ENCODE results near the gene HNRNPA1. TPM values are rescaled to one million over a fixed set of nuclear protein-coding genes. Genes with fewer than 3 reads are reported as not detected.
"Not testable (repeated sequence)": the region's sequence is repeated elsewhere in the genome, so short reads cannot be mapped to it uniquely, and the experiment has no call there.

Gene HNRNPA1
- total RNA-seq, 1 donor from 2014 or later, result 1,348 TPM

- no peak for DNase-seq (ENCODE audit: low spot score)
Observed at GRCh38 chr12:54298904-54299303, 18.4 kb downstream of the HNRNPA1 start.

DNA sequence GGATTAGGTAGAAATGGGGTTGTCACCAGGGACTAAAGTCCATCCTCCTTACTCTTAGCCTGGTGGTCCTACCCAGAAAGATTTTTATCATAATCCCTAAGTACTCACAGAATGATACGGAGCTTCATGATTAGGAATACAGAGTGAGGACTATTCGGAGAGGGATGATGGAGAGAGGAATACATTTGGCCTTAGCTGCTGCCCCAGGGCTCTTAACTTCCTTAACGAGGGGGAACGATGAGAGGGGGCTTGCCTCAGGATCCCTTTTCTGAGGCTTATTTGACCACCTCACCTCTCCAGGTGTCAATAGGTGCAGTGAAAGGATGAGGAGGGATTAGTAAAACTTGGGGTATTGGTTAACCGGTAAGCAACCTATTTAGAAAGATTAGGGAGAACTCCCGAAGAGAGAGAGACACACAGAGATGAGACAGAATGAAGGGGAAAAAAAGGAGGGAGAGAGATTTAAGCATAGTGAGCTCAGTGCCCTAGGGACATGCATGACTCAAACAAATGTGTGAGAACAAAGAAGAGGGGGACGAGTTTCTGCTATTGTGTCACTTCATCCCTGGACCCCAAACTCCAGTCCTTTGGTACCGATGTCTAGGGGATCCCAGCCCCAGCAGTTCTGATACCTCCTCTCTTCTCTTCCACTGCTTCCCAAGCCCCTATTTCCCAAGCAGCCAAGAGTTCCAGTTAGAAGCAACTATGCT is 19.1 kb downstream of the HNRNPA1 start:
- no peak for DNase-seq (ENCODE audit: low spot score)

GRCh38 chr12:54300225-54300731 is 19.8 kb downstream of the HNRNPA1 start:
- no peak for DNase-seq (ENCODE audit: low spot score)

DNA sequence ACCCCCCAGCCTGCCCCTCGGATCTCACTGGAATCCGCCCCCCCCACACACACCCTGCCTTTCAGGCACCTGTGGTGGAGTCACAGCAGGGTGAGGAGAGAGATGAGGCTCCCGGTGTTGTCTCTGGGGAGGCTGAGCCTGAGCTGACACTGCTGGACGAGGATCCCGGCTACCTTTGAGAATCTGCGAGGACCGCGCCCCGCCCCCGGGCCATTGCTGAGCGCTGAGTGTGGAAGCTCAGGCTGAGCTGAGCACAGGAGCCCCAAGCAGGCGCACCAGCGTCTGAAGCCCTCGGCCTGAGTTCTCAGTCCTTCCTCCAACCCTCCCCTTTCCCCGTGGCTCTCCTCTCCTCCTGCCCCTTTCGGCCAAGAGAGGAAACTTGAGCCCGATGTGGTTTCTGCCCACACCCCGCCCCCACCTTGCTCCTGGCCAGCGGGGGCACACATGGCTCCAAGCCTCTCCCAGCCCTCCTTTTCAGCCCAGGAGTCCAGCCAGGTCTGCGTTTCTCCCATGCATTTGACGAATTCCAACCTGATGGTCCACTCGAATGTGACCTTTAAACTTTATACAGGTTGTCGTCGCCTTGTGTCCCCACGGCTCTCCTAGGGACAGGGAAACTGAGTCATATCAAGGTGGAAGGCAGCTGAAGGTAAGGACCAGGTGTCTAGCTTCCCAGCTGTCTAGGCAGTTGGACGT is 20.4 kb downstream of the HNRNPA1 start, which contains the start of gene NFE2:
Gene NFE2 (minus strand): TSS at position 284 of the 696 bp plus-strand sequence. CDS start 5,767 bp downstream, outside the sequence.
- no peak for DNase-seq (ENCODE audit: low spot score)

GRCh38 chr12:54301428-54302048 is 21.0 kb downstream of the HNRNPA1 start:
- no peak for DNase-seq (ENCODE audit: low spot score)

GRCh38 chr12:54303640-54304039 is 23.1 kb downstream of the HNRNPA1 start:
- no peak for DNase-seq (ENCODE audit: low spot score)

- peak; percentile 89 for DNase-seq (ENCODE audit: low spot score)
Observed at GRCh38 chr12:54304187-54304810, 23.8 kb downstream of the HNRNPA1 start.

DNA sequence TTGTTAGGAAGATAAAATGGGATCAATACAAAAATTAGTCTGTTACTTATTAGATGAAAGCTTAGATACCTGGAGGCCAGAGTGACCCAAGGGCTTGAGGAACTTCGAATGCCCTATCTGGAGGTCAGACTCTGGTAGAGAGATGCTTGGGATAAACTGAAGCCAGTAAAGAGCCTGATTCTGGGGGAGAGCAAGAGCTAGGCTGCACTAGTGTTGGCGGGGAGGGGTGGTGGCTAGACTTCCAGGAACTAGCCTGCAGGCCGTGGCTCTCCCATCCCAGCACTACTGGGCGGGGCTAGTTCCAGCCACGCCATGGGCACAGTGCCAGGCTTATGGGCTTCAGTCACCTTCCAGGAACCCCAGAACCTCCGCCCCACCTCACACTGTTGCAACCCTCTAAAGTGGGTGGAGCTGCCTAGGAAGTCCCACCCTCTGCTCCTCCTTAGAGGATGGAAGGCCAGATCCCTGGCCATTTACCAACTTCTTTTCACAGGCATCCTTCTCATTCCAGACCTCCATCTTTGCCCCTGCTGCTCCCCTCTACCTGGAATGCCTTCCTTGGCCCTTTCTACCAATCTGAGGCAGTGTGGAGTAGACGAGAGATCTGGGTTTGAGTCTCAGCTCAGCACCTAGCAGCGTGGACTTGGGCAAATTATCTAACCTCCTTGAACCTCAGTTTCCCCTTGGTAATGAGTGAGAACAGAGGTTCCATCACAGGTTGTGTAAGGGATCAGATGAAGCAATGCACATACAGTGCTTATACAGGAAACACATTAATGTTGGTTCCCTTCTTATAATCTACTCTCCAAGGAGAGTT is 26.6 kb downstream of the HNRNPA1 start:
- peak; percentile 94 for DNase-seq (ENCODE audit: low spot score)

DNA sequence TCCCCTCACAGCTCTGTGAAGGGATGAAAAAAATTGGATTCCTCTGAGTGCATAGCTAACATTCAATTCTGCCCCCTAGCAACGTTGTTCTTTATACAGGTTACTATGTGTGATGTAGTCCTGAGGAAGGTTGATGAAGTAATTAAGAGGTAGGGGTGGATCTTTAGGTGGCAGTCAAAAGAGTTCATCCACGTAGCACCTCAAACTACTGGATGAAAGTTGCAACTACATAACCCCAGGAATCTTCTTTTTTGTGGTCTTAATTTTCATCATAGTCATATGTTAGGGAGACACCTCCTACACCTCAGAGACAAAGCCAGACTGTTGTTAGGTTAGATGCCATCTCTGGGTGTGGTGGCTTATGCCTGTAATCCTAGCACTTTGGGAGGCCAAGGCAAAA is 30.5 kb downstream of the HNRNPA1 start:
- no peak for DNase-seq (ENCODE audit: low spot score)

DNA sequence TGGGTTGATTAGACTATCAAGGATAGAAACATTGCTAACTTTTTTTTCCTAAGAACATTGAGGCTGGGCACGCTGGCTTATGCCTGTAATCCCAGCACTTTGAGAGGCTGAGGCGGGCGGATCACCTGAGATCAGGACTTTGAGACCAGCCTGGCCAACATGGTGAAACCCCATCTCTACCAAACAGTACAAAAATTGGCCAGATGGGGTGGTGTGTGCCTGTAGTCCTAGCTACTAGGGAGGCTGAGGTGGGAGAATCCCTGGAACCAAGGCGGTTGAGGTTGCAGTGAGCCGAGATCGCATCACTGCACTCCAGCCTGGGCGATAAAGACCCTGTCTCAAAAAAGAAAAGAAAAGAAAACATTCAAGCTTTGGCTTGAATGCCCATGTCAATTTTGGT is 31.8 kb downstream of the HNRNPA1 start:
- not testable (repeated sequence) for DNase-seq (ENCODE audit: low spot score)

DNA sequence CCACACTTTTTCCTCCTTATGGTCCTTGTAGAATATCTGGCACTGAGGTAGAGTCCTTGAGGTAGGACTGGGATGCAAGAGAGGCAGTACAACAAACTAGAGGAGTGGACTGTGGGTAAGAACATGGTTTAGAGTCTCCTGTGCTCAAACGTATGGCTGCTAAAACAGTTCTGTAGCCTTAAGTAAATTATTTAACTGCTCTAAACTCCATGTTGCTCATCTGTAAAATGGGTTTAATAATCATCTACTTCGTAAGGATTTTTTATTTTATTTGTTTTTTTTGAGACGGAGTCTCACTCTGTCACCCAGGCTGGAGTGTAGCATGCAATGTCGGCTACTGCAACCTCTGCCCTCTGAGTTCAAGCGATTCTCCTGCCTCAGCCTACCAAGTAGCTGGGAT is 40.8 kb downstream of the HNRNPA1 start:
- DNase-seq (ENCODE audit: low spot score), result no peak

- DNase-seq (ENCODE audit: low spot score), result peak; percentile 97
Observed at GRCh38 chr12:54324617-54325441, 44.3 kb downstream of the HNRNPA1 start, which contains the start of gene COPZ1. Gene COPZ1 (plus strand): TSS chr12:54325131. CDS start chr12:54325164, 33 bp downstream.

GRCh38 chr12:54325442-54326109 is 45.0 kb downstream of the HNRNPA1 start:
- DNase-seq (ENCODE audit: low spot score), result not testable (repeated sequence)

DNA sequence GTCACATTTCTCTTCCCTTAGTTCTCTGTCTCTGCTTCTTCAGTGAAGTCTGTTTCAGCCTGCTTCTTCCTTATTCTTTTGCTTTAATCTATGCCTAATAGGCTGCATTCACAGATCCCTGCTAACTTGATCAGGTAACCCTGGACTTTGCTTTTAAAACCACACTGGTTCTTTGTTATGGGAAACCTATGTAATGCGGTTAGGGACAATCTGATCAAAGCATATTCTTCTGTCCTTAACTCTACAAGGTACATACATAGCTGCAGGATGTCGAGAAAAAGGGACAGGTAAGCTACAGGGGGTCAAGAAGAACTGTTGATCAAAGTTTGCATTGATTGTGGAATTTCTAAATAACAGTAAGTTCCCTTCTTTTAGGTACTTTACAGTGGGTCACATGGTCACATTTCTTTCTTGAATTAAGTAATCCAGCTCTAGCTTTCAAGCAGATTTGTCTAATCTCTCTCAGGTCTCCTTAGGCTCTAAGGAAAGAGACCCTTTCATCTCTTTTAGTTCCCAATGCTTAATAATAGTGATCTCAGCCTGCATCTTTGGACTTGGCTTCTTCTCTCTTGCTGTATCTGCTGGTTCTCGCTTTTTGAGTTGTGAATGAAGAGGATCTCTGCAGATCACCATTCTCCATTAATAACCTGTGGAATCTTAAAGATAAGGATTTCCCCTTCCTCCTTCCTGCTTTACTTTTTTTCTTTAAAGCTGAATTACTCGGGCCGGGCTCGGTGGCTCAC is 48.2 kb downstream of the HNRNPA1 start:
- DNase-seq (ENCODE audit: low spot score), result no peak

DNA sequence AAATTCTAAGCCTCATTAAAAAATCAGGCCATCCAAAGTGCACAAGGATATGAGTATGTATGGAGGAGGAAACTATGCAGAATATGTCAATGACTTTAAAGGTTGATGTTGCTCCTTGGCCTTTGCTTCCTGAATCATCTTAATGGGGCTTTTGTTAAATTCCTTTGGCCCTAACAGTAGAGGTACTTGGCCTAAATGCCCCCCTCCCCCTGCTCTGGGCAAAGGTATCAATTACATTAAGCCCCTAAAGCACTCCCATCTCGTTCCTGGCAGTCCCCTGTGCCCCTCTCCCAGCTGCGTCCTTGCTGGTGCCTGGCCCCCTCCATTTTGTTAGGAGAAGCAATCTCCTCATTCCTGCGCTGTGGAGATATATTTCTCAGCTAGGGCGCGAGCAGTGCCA is 49.2 kb downstream of the HNRNPA1 start:
- DNase-seq (ENCODE audit: low spot score), result no peak

DNA sequence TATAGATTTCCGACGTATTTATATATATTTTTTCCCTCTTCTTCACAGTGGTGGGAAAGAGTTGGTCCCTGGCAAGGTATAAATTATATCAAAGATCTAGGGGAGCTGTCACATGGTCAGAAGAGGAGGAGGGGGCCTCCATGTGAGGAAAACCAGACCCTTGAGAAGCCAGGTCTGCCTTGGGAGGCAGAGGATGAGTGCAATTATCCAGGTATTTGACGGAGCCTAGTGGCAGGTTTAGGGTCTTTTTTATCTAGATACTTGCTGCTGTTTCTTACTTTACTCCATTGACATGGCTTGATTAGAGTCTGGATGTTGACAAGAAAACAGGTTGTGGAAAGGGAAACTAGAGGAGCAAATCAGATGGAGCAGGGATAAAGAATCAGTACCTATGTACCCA is 49.9 kb downstream of the HNRNPA1 start:
- DNase-seq (ENCODE audit: low spot score), result no peak

- no peak for DNase-seq (ENCODE audit: low spot score)
Observed at GRCh38 chr12:54331461-54331860, 50.9 kb downstream of the HNRNPA1 start.

DNA sequence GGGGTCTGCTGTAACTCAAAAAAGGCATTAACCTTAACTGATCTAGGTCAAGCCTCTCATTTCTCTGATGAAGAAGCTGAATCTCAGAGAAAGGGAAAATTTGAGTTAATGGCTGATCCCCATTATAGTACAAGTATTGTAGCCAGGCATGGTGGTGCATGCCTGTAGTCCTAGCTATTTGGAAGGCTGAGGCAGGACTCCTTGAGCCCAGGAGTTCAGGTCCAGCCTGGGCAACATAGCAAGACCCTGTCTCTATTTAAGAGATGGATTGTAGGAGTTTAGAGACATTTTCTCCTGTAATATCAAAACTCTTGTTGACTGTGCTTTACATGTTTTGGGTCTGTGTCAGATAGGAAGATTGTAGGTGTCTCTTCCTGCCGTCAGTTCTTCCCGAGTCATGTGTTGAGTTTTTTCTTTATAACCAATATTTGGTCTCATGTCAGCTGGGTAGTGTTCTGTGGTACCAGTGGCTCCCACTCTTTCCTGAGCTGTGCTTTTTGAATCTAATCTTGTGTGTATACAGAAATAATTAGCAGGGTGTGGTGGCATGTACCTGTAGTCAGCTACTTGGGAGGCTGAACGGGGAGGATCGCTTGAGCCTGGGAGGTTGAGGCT is 53.0 kb downstream of the HNRNPA1 start:
- DNase-seq (ENCODE audit: low spot score), result no peak
